Stimulated activated CD4-positive, alpha-beta T cell treated with anti-CD3 and anti-CD28 coated beads, Interleukin-15, amount 100 ng/mL, for 1 hour (primary cell): ENCODE measurements around the gene ITGA5.

Experiments
- DNase-seq, 2 donors: peaks; one replicate each; pipeline ENCODE4 v3.0.0-alpha.2; 2020; ENCODE audit warnings: low read depth in 1 of 2, low spot score in 1 of 2

The ITGA5 gene

DNA sequence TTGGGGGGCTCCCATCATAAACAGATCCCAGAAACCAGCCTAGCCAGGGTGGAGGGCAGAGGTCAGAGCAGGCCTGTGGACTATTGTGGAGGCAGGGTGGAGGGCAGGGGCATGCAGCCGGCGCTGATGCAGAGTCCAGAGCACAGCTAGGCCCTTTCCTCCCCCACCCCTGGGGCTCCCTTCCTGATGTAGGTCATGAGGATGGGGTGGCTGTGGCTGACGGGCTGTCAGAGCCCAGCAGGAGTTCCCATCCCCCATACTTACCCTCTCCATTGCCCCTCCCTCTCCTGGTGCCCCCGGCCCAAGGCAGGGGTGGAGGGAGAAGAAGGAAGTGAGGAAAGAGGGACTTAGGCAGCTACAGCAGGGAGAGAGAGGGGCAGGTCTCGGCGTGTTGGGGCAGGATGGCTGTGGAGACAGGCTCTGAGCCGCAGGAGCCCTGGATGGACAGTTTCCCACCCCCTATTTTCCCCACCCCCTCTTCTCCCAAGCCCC is 28.8 kb downstream of the ITGA5 start:
- DNase-seq, result no peak

GRCh38 chr12:54389607-54390175 is 29.4 kb downstream of the ITGA5 start:
- DNase-seq, result no peak

- DNase-seq, result no peak
These were observed 29.9 kb downstream of the ITGA5 start for GRCh38 chr12:54389134-54389508.

- no peak for DNase-seq
These were observed 30.6 kb downstream of the ITGA5 start for GRCh38 chr12:54388237-54389133.

DNA sequence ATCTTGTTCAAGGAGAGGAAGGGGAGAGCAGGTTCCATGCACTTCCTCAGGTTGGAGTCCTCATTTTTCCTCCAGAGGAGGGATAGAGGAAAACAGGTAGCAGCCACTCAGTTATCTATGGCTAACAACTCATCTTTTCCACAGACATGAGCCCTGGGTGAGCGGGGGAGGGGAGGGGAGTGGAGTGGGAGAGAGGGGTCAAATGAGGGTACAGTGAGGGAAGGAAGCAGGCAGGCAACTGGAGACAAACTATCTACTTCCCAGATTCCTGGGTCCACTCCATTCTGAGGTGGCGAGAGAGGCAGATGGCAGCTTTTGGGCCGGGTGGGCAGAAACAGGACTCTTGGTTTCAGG is 32.0 kb downstream of the ITGA5 start:
- no peak for DNase-seq

DNA sequence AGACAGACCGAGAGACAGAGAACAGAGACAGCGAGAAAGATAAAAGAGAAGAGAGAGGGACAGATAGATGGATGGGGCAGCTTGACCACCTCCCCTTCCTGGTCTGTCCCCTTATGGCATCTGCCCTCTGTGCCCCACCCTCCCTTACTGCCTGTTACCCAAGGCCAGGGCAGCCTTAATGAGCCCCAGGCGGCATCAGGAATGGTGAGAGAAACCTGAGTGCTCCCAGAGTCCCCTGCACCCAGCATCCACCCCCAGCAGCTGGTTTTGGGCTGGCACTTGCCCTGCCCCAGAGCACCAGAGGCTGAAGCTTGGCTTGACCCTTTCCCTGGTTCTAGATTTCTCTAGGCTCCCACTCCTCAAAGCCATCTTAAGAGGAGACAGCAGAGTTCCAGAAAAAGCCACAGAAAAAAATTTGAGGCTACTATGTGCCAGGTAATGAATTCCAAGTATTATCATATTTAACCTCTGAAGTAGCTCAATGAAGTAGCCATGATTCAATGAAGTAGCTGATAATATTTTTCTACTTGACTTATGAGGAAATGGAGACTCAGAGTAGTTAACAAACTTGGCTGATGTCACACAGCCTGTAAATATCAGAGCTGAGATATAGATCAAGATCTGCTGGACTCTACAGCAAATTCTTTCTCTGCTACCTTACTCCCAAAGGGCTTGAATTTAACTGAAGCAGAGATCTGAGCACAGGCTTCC is 32.5 kb downstream of the ITGA5 start:
- DNase-seq, result no peak

DNA sequence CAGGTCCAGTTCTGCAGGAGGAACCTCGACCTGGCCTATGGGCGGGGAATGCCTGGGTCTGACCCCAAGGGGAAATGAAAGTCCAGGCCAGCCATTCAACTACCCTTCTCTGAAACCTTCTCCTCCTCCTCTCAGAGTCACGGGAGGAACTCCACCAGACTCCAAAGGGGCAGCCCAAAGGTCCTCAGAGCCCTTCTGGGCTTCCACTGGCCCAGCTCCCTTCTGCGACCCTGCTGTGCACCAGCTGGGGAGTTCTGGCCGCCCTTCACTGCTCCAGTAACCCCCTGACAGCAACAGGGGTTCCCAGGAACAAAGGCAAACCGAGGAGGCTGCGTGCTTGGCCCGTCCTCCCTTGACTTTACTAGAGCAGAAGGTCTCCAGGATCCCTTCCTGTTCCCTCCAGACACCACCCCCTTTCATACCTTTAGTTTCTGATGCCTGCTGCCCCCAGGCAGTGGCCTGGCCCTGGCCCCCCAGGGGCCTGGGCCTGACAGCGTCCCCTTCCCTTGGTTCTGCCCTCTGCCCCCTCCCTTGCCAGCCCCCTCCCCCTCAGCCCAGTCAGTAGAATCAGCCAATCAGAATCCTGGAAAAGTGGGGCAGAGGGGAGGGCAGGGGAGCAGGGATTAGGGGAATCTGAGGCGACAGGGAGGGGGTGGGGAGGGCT is 33.7 kb downstream of the ITGA5 start:
- no peak for DNase-seq

DNA sequence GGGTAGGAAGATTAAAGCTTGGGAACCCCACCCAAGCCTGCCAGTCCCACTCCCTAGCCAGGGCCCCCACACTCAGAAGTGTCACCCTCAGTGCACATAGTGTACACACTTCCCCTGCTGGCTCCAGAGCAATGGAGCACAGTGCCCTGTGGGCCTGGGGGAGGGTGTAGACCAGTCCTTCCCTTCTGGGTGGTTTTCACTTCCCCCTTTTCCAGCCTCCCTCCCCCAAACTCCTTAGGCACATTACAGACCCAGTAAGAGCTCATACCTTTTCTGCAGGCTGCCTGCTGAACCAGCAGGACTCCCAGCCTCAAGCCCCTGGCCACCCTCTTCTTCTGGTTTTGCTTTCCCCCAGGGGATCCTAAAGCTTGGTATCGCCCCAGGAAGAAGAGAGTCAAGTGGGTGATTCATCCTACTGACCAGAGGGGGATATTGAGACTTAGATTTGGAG is 34.5 kb downstream of the ITGA5 start, which contains the start of gene ZNF385A:
Gene ZNF385A (minus strand): TSS at position 143 of the 451 bp plus-strand sequence. CDS start 219 bp downstream, outside the sequence.
- no peak for DNase-seq

DNA sequence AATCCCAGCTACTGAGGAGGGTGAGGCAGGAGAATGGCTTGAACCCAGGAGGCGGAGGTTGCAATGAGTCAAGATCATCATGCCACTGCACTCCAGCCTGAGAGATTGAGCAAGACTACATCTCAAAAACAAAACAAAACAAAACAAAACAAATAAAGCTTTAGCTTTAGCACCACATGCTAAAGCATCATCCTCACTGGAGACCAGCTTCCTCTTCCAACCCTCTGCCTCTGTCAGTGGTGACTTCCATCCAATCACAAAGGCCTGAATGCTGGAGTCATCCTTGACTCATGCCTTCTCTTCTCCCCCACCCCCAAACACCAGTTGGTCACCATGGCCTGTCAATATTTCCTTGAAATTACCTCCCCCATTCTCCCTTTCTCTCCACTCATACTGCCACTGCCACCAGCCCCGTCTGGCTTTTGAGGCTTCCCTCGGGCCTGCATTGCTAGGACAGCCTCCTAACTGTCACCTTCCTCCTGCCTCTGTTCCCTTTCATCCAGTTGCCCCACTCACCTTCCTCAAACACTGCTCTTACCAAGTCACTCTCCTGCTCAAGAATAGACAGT is 35.9 kb downstream of the ITGA5 start:
- no peak for DNase-seq

- DNase-seq, result no peak
These were observed 37.9 kb downstream of the ITGA5 start for GRCh38 chr12:54381136-54381535.

DNA sequence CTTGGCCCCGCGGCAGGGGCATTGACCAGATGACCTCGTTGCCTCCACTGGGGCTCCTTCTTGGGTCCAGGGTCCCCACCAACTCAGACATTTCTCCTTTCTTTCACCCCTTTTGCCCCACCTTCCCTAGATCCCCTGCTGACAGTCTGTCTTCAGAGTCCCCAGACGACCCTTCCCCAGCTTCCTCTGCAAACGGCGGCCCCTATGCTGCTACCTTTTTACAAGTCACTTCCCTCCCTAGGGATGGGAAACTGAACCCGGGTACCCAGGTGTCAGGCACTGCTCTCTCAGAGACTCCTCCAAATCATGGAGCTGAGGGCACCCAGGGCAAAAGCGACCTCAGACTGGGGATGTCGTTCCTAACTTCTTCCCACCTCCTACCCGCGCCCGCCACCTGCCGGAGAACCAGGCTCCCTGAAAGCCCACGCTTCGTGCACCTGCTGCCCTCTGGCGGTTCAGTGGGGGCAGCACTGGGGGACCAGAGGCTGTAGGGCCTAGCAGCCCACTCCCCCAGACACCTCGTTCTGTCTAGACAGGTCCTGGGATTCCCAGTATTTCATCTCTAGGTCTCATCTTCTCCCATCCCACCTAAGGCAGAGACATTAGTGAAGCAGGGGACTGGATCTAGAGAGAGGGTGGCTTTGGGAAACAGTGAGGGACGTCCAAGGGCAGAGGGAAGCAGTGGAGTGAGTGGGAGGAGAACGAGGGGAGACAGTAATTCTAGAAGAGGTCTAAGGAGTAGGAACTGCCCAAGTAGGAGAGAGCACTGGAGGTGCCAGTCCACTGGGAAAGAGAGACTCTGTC is 39.5 kb downstream of the ITGA5 start:
- peak; percentile 78 to 84 for DNase-seq

DNA sequence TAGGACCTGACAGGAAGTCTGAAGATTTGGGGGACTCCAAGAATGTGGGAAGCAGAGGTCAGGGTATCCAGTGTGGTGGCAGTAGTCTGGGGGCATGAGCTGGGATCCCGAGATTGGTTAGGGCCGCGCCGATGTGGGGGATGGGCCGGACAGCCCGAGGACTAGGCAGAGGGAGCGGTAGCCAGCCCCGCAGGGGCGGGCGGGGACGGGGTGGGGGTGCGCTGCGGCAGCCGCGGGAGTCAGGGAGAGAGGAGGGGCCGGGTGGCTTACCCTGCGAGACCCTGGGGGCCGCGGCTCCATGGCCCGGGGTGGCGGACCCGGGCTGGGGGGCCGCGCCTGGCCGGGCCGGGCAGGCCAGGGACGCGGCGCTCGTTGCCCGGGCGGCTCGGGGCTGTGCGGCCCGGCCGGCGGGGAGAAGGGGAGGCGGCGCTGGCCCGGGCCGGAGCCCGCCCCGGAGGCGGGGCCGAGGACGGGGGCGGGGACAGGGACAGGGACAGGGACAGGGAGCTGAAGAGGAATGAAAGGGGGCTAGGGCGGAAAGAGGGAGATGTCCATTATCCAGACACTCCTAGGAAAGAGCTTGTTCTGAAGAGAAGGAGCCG is 40.2 kb downstream of the ITGA5 start:
- DNase-seq, result no peak

GRCh38 chr12:54377797-54378515 is 41.1 kb downstream of the ITGA5 start:
- DNase-seq, result no peak

- no peak for DNase-seq
These were observed 42.1 kb downstream of the ITGA5 start for GRCh38 chr12:54377007-54377406.

- no peak for DNase-seq
These were observed 42.5 kb downstream of the ITGA5 start for GRCh38 chr12:54376596-54376995.

DNA sequence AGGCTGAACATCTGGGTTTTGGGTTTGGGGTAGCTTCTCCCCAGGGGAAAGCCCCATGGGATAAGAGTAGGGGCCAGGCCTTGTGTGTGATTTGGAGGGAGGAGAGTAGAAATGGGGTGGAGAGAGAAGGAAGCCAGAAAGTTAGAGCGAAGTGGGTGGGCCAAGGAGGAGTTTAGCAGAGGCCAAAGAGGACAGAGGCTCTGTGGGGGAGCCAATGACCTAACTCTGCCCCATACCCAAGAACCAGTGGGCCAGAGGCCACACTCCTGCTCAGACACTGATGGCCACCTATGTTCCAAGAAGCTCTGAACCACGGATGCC is 43.8 kb downstream of the ITGA5 start:
- DNase-seq, result no peak

- DNase-seq, result no peak
These were observed 44.4 kb downstream of the ITGA5 start for GRCh38 chr12:54374562-54375258.
